Right cardiac atrium (tissue), 5 donors: Measurements from ENCODE around the gene CHMP1A. TPM values are rescaled to one million over a fixed set of nuclear protein-coding genes. Genes with fewer than 3 reads are reported as not detected.

Experiments
- ATAC-seq, 2 donors: fragments of 200-7000 bp; cut with Tn5 transposase; one replicate each; pipeline versions ENCODE4 v1.8.0 to v1.9.1; 2020; ENCODE audit warnings: moderate library complexity in 2 of 2, mild to moderate bottlenecking in 1 of 2
- DNase-seq, 3 donors: peaks; one replicate each; pipeline ENCODE4 v3.0.0-alpha.2; 2020
- H3K27ac ChIP-seq: one replicate; pipeline ENCODE4 v1.5.1; 2013; ENCODE audit warnings: mild to moderate bottlenecking, low read length, control low read depth, moderate library complexity
- H3K27me3 ChIP-seq: one replicate; pipeline ENCODE4 v1.6.1; 2013; ENCODE audit not compliant: control insufficient read depth, insufficient read depth
- H3K4me1 ChIP-seq: one replicate; pipeline ENCODE4 v1.6.1; 2013; ENCODE audit warnings: low read length; ENCODE audit not compliant: control insufficient read depth, insufficient read depth
- H3K4me3 ChIP-seq: one replicate; pipeline ENCODE4 v1.5.1; 2013; ENCODE audit warnings: low read length, control low read depth
- H3K9me3 ChIP-seq: one replicate; pipeline ENCODE4 v1.6.1; 2013; ENCODE audit warnings: low read length; ENCODE audit not compliant: control insufficient read depth
- WGBS: extraction: QIAGEN DNeasy Blood & Tissue Kit; methylation state at CpG from one replicate; pipeline ENCODE4 v1.1.7; 2013; 5-methylcytosine and 5-hydroxymethylcytosine counted together
- intact Hi-C, 4 donors: fragments of 100-400 bp; cut with DNase I; formaldehyde crosslinking; loops; one replicate each; pipeline versions ENCODE4 v1.11.0 to v1.14.0; 2022 to 2023
- polyA plus RNA-seq: library from polyadenylated mRNA; stranded (reverse); fragments of 200-250 nt; gene quantifications from one replicate; pipeline ENCODE4 v1.2.3, GENCODE V29; 2013
- total RNA-seq, 4 donors: library from RNA; stranded (reverse); fragmentation: NEBNext Ultra II Directional; extraction: Animal tissue kit (Norgen Biotek cat#: 25700); gene quantifications; one replicate each; pipeline ENCODE4 v1.2.1, GENCODE V29; 2021
- donor health status: healthy with polysubstance abuse.
- donor health status: DM: no; HTN: yes; CAD: no.
- donor health status: DM: no; HTN: no; CAD: no.
- donor health status: DM: no; HTN: yes; CAD: no; lungs with severe emphysema.
- donor health status: DM: yes; HTN: yes; CAD: no.

CHMP1A gene
- total and polyA plus RNA-seq, 5 donors = 35.1 to 48.8 (median 37.0) TPM

DNA sequence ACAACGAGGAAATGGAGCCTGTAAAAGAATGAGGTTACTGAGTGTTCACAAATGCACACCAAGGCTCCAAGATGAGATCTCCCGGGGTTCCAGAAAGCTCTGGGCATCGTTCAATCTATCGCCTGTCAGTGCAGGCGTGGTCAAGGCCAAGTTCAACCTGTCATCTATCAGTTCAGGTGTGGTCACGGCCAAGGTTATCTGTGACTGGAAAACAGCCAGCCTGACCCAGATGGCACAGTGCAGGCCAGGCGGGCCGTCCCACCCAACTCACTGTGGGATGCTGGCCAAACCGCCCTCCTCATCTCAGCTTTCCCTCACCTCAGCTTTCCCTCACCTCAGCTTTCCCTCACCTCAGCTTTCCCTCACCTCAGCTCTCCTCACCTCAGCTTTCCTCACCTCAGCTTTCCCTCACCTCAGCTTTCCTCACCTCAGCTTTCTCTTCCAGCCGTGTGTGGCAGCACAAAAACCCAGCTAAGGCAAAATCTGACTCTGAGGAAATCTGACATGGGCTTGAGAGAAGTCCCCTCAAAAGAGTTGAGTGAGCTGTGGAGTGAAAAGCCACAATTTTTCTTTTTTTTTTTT is 2.4 kb downstream of the CHMP1A start:
- Histone ChIP-seq H3K4me3 (no peak overlapping the region), H3K4me1 (peaks cover 9% of the 10 kb centered on the region), H3K27ac (no peak overlapping the region), H3K27me3 (no peaks in the 10 kb centered on the region), H3K9me3 (no peaks in the 10 kb centered on the region)
- intact Hi-C loops = no loop called here
- no peak for DNase-seq
- ATAC-seq = no peak
- 85% methylated on average over 10 of the region's 10 CpGs for WGBS

DNA sequence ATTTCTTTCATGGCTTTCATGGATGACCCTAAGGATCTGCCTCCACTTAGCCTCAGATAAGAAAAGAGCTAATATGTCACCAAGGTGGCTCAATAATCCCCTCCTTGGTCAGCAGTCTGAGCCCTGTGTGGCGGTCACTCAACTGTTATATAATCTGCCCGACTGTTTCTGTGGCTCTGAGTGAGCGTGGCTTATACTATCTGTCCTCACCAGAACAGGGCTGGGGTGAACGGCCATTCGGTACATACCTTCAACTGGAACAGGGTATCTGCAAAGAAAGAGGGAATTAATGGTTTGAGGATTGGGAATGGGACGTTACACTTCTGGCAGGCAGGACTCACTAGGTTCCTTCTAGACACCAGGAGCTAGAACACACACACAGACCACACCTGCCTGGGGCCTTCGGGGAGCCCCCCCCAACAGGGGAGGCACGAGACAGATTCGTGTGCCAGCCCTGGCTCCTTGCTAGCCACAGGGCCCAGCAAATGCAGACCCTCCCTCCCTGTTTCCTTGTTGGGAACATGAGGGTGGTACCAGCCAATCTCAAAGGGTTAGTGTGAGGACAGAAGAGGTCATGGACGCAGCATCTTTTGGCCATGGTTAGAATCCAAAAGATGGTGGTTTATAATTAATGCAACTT is 3.7 kb downstream of the CHMP1A start:
- H3K27me3 ChIP-seq = no peaks in the 10 kb centered on the region
- no peak for DNase-seq

DNA sequence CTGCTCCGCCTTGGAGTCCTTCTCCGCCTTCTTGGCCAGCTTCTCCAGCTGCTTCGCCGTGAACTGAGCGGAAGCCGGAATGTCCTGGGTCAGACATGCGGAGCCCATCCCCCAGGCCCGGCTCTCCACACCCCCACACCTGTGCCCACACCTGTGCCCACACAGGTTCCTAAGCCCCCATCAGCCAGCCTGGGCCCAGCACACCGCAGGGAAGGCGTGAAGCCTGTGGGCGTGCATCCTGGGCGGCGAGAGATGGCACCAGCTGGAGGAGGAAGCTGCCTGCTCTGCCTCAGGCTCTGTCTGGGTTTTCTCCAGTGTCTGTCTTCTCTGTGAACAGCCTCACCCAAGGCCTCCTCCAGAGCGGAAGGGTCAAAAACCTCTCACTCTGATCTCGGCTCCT is 5.9 kb downstream of the CHMP1A start:
- Histone ChIP-seq H3K4me3 (no peak overlapping the region), H3K27me3 (no peaks in the 10 kb centered on the region), H3K9me3 (no peaks in the 10 kb centered on the region), H3K27ac (no peak overlapping the region), H3K4me1 (peaks cover 3% of the 10 kb centered on the region)
- intact Hi-C loops = no loop called here
- no peak for ATAC-seq
- DNase-seq = peak in 1 of 3 donors; percentile 9
- WGBS = 91% methylated on average over 15 of the region's 15 CpGs

More for the DNA sequence above, 3.7 kb downstream of the CHMP1A start:
- WGBS = 85% methylated on average over 10 of the region's 10 CpGs
- Histone ChIP-seq H3K9me3 (no peaks in the 10 kb centered on the region), H3K4me1 (peaks cover 9% of the 10 kb centered on the region), H3K4me3 (no peak overlapping the region), H3K27ac (no peak overlapping the region)
- no peak for ATAC-seq
- intact Hi-C loops = no loop called here

DNA sequence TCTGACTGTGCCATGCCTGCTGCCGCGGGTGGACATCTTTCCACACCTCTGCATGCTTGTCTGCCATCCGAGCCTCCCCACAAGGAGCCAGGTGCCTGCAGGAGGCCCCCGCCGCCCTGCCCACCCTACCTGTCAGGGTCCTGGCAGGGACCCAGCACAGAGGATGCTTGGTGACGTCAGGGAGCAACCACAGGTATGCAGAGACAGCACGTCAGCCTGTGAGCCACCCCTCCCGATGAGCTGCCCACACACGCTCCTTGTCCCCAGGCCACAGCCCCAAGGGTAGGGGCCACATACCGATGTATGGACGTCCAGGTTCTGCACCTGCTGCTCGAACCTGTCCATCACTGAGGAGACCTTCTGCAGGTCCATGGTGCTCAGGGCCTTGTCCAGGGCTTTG is 10.6 kb downstream of the CHMP1A start:
- WGBS = 90% methylated on average over 12 of the region's 12 CpGs
- intact Hi-C loops = no loop called here
- Histone ChIP-seq H3K4me1 (no peaks in the 10 kb centered on the region), H3K27ac (no peak overlapping the region), H3K9me3 (no peaks in the 10 kb centered on the region), H3K4me3 (no peak overlapping the region), H3K27me3 (no peaks in the 10 kb centered on the region)
- ATAC-seq (no peak), DNase-seq (no peak)

DNA sequence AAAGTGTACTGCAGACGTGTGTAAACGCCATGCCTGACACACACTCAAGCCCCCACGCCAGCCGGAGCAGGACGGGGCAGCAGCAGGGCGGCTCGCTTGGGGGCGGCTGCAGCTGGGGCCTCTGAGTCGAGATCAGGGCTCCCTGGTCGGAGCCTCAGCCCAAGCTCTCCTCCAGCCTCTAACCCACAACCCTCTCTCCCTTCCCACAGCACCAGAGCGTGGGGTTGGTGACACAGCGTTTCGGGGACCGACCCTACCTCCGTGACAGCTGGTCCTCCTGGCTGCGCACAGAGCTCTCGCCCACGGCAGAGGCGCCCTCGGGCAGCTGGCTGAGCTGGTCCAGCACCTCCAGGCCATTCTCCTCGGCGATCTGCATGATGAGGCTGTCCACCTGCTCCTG is 11.2 kb downstream of the CHMP1A start:
- Histone ChIP-seq H3K4me3 (no peak overlapping the region), H3K27me3 (no peaks in the 10 kb centered on the region), H3K27ac (no peak overlapping the region), H3K9me3 (no peaks in the 10 kb centered on the region), H3K4me1 (no peaks in the 10 kb centered on the region)
- no peak for DNase-seq
- WGBS = 95% methylated on average over 22 of the region's 22 CpGs
- ATAC-seq = no peak
- intact Hi-C loops = no loop called here

DNA sequence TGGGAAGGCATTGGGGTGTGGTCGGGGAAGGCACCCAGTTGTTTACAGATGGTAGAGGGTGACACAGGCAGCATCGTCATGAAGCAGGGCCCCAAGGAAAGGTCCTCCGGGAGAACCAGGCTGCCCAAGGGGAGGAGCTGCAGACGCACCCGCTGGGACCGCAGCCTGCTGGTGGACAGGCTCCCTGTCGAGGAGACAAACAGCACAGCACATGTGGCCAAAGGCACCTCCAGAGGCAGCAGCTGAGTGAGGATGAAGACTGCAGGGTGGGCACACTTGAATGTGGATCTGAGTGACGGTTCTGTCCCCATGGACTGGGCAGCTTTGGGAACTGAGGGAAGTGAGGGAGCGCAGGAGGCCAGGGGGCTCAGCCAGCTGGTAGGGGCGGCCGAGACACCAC is 12.4 kb downstream of the CHMP1A start:
- Histone ChIP-seq H3K4me3 (no peak overlapping the region), H3K9me3 (no peaks in the 10 kb centered on the region), H3K27me3 (no peaks in the 10 kb centered on the region), H3K4me1 (no peaks in the 10 kb centered on the region), H3K27ac (no peak overlapping the region)
- intact Hi-C loops = no loop called here
- 77% methylated on average over 11 of the region's 11 CpGs for WGBS
- no peak for DNase-seq
- no peak for ATAC-seq

DNA sequence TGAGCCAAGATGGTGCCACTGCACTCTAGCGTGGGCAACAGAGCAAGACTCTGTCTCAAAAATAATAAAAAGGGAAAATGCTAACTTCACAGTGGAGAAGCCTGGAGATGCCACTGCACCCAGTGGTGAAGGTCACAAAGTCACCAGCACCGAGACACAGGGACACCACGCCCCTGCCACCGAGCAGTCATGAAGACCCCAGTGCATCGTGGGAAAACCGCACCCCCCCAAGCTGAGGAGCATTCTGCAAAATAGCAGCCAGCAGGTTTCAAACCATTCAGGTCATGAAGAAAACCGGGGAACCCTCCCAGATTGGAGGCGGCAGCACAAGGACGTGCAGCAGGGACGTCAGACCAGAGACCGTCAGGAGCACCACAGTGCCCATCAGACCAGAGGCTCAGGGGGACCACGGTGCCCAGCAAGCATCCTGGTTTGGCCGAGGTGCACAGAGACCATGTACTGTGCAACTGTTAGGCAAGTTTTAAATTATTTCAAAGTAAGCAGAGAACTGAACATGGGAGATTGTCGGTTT is 13.7 kb downstream of the CHMP1A start:
- ATAC-seq (no peak), DNase-seq (no peak)
- Histone ChIP-seq H3K4me3 (no peak overlapping the region), H3K27me3 (no peaks in the 10 kb centered on the region), H3K27ac (no peak overlapping the region), H3K4me1 (no peaks in the 10 kb centered on the region), H3K9me3 (no peaks in the 10 kb centered on the region)
- intact Hi-C loops = no loop called here
- 72% methylated on average over 14 of the region's 14 CpGs for WGBS

DNA sequence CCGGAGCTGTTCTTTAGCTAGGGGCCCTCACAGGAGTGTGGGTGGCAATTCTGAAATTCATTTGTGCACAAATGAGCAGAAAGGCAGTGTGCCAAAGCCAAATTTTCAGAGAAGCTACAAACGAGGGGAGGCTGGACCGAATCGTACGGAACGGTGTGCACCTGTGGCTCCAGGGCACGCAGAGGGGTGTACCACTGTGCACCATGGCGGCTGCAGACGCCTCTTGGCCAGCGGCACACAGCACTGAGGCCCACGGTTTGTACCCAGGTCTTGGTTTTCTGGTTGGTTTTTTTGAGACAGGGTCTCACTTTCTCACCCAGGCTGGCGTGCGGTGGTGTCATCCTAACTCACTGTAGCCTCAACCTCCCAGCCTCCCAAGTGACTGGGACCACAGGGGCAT is 14.9 kb downstream of the CHMP1A start:
- Histone ChIP-seq H3K27ac (no peak overlapping the region), H3K4me3 (no peak overlapping the region), H3K9me3 (no peaks in the 10 kb centered on the region), H3K4me1 (no peaks in the 10 kb centered on the region), H3K27me3 (no peaks in the 10 kb centered on the region)
- DNase-seq (no peak), ATAC-seq (no peak)
- WGBS = 80% methylated on average over 13 of the region's 13 CpGs
- intact Hi-C loops = no loop called here

DNA sequence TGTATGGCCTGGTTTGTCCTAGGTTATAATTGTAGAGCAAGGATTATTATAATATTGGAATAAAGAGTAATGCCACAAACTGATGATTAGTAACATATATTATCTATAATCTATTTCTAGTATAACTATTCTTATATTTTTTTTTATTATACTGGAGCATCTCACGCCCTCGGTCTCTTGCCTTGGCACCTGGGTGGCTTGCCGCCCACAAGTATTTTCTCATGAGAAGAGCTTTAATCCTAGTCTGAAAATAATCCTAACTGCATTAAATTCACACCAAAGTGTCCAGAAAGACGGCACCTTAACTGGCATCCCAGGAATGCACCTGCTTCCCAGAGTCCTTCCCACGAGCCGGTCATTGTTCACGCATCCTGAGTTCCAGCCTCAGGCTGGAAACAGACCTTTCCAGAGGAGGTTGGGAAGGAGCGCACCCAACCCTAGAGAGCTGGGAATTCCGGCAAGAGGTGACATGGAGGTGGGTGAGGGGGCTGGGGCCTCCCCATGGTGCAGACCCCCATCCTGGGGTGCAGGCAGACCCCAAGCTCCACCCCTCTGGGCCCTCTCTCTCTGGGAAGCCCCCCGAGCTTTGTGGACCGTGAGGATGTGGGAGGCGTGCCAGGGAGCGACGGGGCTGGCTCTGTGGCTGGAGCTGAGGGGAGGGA is 15.9 kb downstream of the CHMP1A start:
- no peaks in the 10 kb centered on the region for H3K9me3 ChIP-seq
- WGBS = 40% methylated on average over 14 of the region's 14 CpGs
- intact Hi-C loops = no loop called here
- no peaks in the 10 kb centered on the region for H3K27me3 ChIP-seq
- ATAC-seq (peak in 1 of 2 donors; percentile 5), DNase-seq (no peak)
- H3K4me1 ChIP-seq = no peaks in the 10 kb centered on the region
- no peak overlapping the region for H3K27ac ChIP-seq
- no peak overlapping the region for H3K4me3 ChIP-seq

DNA sequence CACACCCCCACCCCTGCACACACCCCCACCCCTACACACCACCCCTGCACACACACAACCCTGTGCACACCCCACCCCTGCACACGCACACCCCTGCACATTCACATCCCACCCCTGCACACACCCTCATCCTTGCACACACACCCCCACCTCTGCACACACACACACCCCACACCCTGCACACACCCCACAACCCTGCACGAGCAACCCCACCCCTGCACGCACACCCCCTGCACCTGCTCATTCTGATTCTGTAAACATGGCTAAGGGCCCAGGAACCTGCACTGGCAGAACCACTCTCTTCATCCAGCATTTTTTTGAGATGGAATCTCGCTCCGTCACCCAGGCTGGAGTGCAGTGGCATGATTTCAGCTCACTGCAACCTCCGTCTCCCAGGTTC is 18.1 kb downstream of the CHMP1A start:
- DNase-seq (no peak), ATAC-seq (no peak)
- no peaks in the 10 kb centered on the region for H3K4me1 ChIP-seq
- no peak overlapping the region for H3K27ac ChIP-seq
- no peaks in the 10 kb centered on the region for H3K9me3 ChIP-seq
- WGBS = 93% methylated on average over 6 of the region's 6 CpGs
- H3K4me3 ChIP-seq = no peak overlapping the region
- intact Hi-C loops = no loop called here
- no peaks in the 10 kb centered on the region for H3K27me3 ChIP-seq

DNA sequence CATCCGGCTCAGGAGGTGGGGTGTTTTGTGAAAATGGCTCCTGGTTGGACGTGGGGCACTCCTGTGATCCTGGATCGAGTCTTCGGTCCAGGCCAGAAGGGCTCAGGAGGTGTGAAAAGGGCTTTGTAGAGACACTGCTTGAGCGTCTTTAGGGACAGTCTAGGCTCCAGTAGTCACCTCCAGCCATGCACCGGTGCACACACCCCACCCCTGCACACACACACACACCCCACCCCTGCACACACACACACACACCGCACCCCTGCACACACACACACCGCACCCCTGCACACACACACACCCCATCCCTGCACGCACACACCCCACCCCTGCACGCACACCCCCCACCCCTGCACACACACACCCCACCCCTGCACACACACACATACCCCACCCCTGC is 19.1 kb downstream of the CHMP1A start:
- no peak overlapping the region for H3K4me3 ChIP-seq
- intact Hi-C loops = no loop called here
- H3K27me3 ChIP-seq = no peaks in the 10 kb centered on the region
- no peak for ATAC-seq
- DNase-seq = no peak
- no peaks in the 10 kb centered on the region for H3K9me3 ChIP-seq
- WGBS = 85% methylated on average over 10 of the region's 10 CpGs
- H3K27ac ChIP-seq = no peak overlapping the region
- no peaks in the 10 kb centered on the region for H3K4me1 ChIP-seq
